ENCODE data around the gene GPR15.

GPR15 gene

DNA sequence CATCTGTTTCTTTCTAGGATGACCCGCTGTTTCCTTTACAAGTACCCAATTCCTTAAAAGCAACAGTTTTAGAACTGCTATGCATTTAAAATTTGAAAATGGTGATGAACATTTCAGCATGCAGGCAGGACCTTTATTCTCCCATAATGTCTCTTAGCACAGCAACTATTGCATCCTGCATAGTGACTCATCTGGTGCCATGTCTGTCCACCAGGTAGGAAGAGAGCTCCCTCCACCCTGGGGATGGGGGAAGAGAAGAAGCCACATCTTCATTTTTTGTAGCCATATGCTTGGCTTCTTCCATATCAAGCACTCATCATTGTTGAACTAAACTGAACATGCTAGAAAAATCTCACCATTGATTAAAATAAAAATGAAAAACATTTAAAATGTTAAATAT lies 9.9 kb downstream of the GPR15 start:
- TF ChIP-seq TAF1 (IDR thresholded peaks at IDR 0.05; ENCODE audit: borderline replicate concordance, insufficient read depth, low read length): no peak
- TF ChIP-seq, protein P1, sequence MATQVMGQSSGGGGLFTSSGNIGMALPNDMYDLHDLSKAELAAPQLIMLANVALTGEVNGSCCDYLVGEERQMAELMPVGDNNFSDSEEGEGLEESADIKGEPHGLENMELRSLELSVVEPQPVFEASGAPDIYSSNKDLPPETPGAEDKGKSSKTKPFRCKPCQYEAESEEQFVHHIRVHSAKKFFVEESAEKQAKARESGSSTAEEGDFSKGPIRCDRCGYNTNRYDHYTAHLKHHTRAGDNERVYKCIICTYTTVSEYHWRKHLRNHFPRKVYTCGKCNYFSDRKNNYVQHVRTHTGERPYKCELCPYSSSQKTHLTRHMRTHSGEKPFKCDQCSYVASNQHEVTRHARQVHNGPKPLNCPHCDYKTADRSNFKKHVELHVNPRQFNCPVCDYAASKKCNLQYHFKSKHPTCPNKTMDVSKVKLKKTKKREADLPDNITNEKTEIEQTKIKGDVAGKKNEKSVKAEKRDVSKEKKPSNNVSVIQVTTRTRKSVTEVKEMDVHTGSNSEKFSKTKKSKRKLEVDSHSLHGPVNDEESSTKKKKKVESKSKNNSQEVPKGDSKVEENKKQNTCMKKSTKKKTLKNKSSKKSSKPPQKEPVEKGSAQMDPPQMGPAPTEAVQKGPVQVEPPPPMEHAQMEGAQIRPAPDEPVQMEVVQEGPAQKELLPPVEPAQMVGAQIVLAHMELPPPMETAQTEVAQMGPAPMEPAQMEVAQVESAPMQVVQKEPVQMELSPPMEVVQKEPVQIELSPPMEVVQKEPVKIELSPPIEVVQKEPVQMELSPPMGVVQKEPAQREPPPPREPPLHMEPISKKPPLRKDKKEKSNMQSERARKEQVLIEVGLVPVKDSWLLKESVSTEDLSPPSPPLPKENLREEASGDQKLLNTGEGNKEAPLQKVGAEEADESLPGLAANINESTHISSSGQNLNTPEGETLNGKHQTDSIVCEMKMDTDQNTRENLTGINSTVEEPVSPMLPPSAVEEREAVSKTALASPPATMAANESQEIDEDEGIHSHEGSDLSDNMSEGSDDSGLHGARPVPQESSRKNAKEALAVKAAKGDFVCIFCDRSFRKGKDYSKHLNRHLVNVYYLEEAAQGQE (IDR thresholded peaks at IDR 0.05; ENCODE audit: insufficient read depth in 1 of 2, low read depth in 2 of 2, low read length in 2 of 2): no peak
- no peak for TF ChIP-seq SIN3A (IDR thresholded peaks at IDR 0.05; ENCODE audit: borderline replicate concordance, insufficient read depth, low read length)

DNA sequence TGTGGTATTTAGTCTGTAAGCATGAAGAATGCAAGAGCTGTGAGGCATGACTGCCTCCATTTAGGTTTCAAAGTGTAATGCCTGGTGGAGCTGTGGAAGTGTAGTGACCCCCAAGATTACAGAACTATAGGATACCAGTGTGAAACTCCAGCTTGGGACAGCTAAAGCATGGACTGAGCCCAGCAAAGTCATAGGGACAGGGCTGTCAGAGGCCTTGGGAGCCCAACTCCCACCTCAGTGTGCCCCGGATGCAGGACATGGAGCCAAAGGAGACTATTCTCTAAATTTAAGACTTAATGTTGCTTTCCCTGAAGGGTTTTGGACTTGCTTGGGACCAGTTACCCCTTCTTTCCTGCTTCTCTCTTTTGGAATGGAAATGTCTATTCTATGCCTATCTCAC lies 10.8 kb downstream of the GPR15 start:
- TF ChIP-seq FOXP2 (optimal IDR thresholded peaks at IDR 0.05; ENCODE audit: borderline replicate concordance, extremely low read depth, extremely low read length, insufficient read depth): no peak
- no peak for TF ChIP-seq SIN3A (IDR thresholded peaks at IDR 0.05; ENCODE audit: borderline replicate concordance, insufficient read depth, low read length)
- TF ChIP-seq TAF1 (IDR thresholded peaks at IDR 0.05; ENCODE audit: borderline replicate concordance, insufficient read depth, low read length): no peak
- no peak for TF ChIP-seq POLR2AphosphoS5 (IDR thresholded peaks at IDR 0.05; ENCODE audit: low read depth, low read length)
- TF ChIP-seq, protein P1 (IDR thresholded peaks at IDR 0.05; ENCODE audit: insufficient read depth in 1 of 2, low read depth in 2 of 2, low read length in 2 of 2): no peak

DNA sequence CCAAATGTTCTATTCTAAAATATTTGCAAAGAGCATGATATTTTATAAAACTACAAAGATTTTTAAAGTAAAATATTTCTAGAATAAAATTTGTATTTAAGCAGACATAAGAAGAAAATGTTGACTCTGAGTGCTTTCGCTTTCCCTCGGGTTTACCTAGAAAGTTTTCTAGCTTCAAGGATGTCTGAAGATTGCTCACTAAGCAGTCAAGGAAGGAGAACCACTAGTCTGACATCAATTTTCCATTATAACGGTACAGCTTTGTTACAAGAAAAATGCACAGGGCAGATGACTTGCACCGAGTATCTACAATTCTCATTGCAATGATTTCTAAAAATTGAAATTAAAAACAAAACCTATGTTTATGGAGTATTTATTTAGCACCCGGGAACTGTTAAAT lies 14.2 kb downstream of the GPR15 start:
- TF ChIP-seq TAF1 (IDR thresholded peaks at IDR 0.05; ENCODE audit: borderline replicate concordance, insufficient read depth, low read length) (no peak), POLR2AphosphoS5 (IDR thresholded peaks at IDR 0.05; ENCODE audit: low read depth, low read length) (no peak), FOXP2 (optimal IDR thresholded peaks at IDR 0.05; ENCODE audit: borderline replicate concordance, extremely low read depth, extremely low read length, insufficient read depth) (no peak), SIN3A (IDR thresholded peaks at IDR 0.05; ENCODE audit: borderline replicate concordance, insufficient read depth, low read length) (no peak)
- TF ChIP-seq, protein P1 (IDR thresholded peaks at IDR 0.05; ENCODE audit: insufficient read depth in 1 of 2, low read depth in 2 of 2, low read length in 2 of 2): no peak

DNA sequence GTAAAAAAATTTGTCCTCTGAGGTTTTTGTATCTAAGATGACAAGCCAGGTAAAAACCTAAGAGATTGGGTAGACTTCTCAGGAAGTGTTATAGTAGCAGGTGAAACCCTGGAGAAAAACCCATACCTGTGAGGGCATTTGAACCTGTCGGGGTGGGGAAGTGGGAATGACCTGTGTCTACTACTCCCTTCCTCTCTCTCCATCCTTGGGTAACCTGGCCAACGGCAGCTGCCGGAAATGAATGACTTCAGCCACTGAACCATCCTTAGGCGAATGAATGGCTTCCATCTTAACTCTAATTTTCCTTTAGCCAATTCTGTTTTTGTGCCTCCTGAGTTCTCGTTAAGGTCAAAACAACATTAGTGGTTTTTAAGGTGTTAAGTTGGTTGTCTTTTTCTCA lies 16.8 kb downstream of the GPR15 start:
- TF ChIP-seq SIN3A (IDR thresholded peaks at IDR 0.05; ENCODE audit: borderline replicate concordance, insufficient read depth, low read length): no peak
- TF ChIP-seq FOXP2 (optimal IDR thresholded peaks at IDR 0.05; ENCODE audit: borderline replicate concordance, extremely low read depth, extremely low read length, insufficient read depth): no peak
- TF ChIP-seq, protein P1 (IDR thresholded peaks at IDR 0.05; ENCODE audit: insufficient read depth in 1 of 2, low read depth in 2 of 2, low read length in 2 of 2): no peak
- TF ChIP-seq TAF1 (IDR thresholded peaks at IDR 0.05; ENCODE audit: borderline replicate concordance, insufficient read depth, low read length): no peak
- no peak for TF ChIP-seq POLR2AphosphoS5 (IDR thresholded peaks at IDR 0.05; ENCODE audit: low read depth, low read length)

DNA sequence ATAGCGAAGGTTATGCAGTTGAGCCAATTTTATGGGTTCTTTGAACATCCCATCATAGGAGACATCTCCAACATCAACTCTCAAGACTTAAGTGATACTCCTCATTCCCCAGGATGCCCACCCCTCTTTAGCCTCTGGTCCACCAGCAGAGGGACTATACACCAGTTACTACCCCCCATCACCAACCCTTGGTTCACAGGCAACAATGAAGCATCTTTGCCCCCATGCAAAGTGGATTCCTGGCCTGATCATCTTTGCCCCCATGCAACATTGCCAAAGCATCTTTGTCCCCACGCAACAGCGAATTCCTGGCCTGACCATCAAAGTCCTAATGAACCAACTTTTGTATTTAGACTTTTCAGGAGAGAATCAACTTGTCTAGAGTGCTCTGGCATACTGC lies 19.1 kb downstream of the GPR15 start:
- TF ChIP-seq POLR2AphosphoS5 (IDR thresholded peaks at IDR 0.05; ENCODE audit: low read depth, low read length): no peak

All from PFSK-1 (cell line).